HepG2 (cell line): ENCODE results near the gene CD4. TPM values are rescaled to one million over a fixed set of nuclear protein-coding genes. Genes with fewer than 3 reads are reported as not detected.

ENCODE experiments used
- AGO2 ChIP-seq: fragments of 200-400 bp; formaldehyde crosslinking; optimal IDR thresholded peaks from 2 replicates; pipeline ENCODE3; 2017; ENCODE audit warnings: mild to moderate bottlenecking, low read depth, low read length, moderate library complexity
- AHDC1 ChIP-seq: sonication (generic); formaldehyde crosslinking; IDR thresholded peaks from 2 replicates; pipeline ENCODE4 v1.5.1; 2020; ENCODE audit warnings: mild to moderate bottlenecking, missing genetic modification reagents, borderline replicate concordance
- ATF7-NPFF ChIP-seq: sonication (generic); formaldehyde crosslinking; IDR thresholded peaks from 2 replicates; pipeline ENCODE4 v1.8.1; 2023; ENCODE audit warnings: mild to moderate bottlenecking, low read depth, missing genetic modification reagents, moderate library complexity
- CCAR2 ChIP-seq: fragments of 200-400 bp; formaldehyde crosslinking; optimal IDR thresholded peaks from 2 replicates; pipeline ENCODE3; 2018; ENCODE audit warnings: low read depth, mild to moderate bottlenecking, low read length, moderate library complexity
- ISX ChIP-seq: sonication (generic); formaldehyde crosslinking; conservative IDR thresholded peaks from 2 replicates; pipeline ENCODE4 v1.5.0; 2020; ENCODE audit warnings: missing genetic modification reagents
- KLF13 ChIP-seq: sonication (generic); formaldehyde crosslinking; IDR thresholded peaks from 2 replicates; pipeline ENCODE4 v1.4.0; 2020; ENCODE audit warnings: mild to moderate bottlenecking, missing genetic modification reagents
- NFE2L2 ChIP-seq: fragments of 150-350 bp; IDR thresholded peaks from 2 replicates; pipeline ENCODE4 v1.6.1; 2014; ENCODE audit warnings: low read length
- POLR2A ChIP-seq, 2 experiments: IDR thresholded peaks; 2 replicates each; pipeline ENCODE4 v1.6.1; 2011; ENCODE audit warnings: low read depth in 2 of 2, low read length in 2 of 2, mild to moderate bottlenecking in 1 of 2, moderate library complexity in 1 of 2; ENCODE audit not compliant: insufficient read depth in 1 of 2
- RFXAP ChIP-seq: sonication (generic); formaldehyde crosslinking; IDR thresholded peaks from 2 replicates; pipeline ENCODE4 v1.4.0; 2020; ENCODE audit warnings: missing genetic modification reagents, borderline replicate concordance
- SMARCC2 ChIP-seq: fragments of 450-650 bp; IDR thresholded peaks from 2 replicates; pipeline ENCODE4 v1.6.1; 2017; ENCODE audit warnings: antibody characterized with exemption, mild to moderate bottlenecking
- SMC3 ChIP-seq: IDR thresholded peaks from 2 replicates; pipeline ENCODE4 v1.6.1; 2011; ENCODE audit warnings: low read length, improper control_type of control experiment
- TBX3 ChIP-seq: fragments of 450-650 bp; IDR thresholded peaks from 2 replicates; pipeline ENCODE4 v1.6.1; 2017; ENCODE audit warnings: antibody characterized with exemption, mild to moderate bottlenecking, inconsistent platforms, borderline replicate concordance
- ZNF343 ChIP-seq: sonication (generic); formaldehyde crosslinking; IDR thresholded peaks from 2 replicates; pipeline ENCODE4 v1.4.0; 2020; ENCODE audit warnings: mild to moderate bottlenecking, missing genetic modification reagents
- ZNF562 ChIP-seq: sonication (generic); formaldehyde crosslinking; IDR thresholded peaks from 2 replicates; pipeline ENCODE4 v1.8.0; 2022; ENCODE audit warnings: missing genetic modification reagents, borderline replicate concordance
- ZNF678 ChIP-seq: sonication (generic); formaldehyde crosslinking; IDR thresholded peaks from 2 replicates; pipeline ENCODE4 v1.4.0; 2020; ENCODE audit warnings: mild to moderate bottlenecking, missing genetic modification reagents
- ZNF766 ChIP-seq: sonication (generic); formaldehyde crosslinking; IDR thresholded peaks from 2 replicates; pipeline ENCODE4 v1.5.0; 2020; ENCODE audit warnings: missing genetic modification reagents, borderline replicate concordance
- ZSCAN9 ChIP-seq: IDR thresholded peaks from 2 replicates; pipeline ENCODE4 v1.6.1; 2016; ENCODE audit warnings: borderline replicate concordance
- polyA plus RNA-seq, 8 experiments: library from polyadenylated mRNA; depleted of rRNA in 3 of 8; stranded (reverse) in 7 of 8; unstranded in 1 of 8; fragments of >200 nt; fragmentation: Illumina TruSeq in 4 of 8; extraction: Trizol in 4 of 8; gene quantifications; 2 replicates each; pipeline versions ENCODE4 v1.2.1 to v1.2.3, GENCODE V29; 2011 to 2016; ENCODE audit warnings: low read depth in 4 of 8, missing spikeins in 1 of 8, mixed read lengths in 1 of 8; ENCODE audit not compliant: insufficient read depth in 1 of 8
- total RNA-seq, 5 experiments: library from RNA; depleted of rRNA; stranded (reverse); fragments of >200 nt; fragmentation: Illumina TruSeq; extraction: Trizol; gene quantifications; 2 replicates each; pipeline ENCODE4 v1.2.3, GENCODE V29; 2016; ENCODE audit warnings: low read depth in 1 of 5
- TF ChIP-seq, protein P1 (sequence below): sonication (generic); formaldehyde crosslinking; IDR thresholded peaks from 2 replicates; pipeline ENCODE4 v1.4.0; 2020; ENCODE audit warnings: missing genetic modification reagents, borderline replicate concordance
- TF ChIP-seq, protein P2 (sequence below): sonication (generic); formaldehyde crosslinking; IDR thresholded peaks from 2 replicates; pipeline ENCODE4 v1.9.0; 2021; ENCODE audit warnings: missing genetic modification reagents, borderline replicate concordance

Gene CD4
- total and polyA plus RNA-seq, 2 of the 13 experiments (the other 11 are each of a cell fraction or from before 2014, with no cell fraction given): 0.07 to 0.95 TPM

GRCh38 chr12:6851921-6852650 lies 62.8 kb downstream of the CD4 start, which contains the start of gene USP5 (continued):
- no peak for TF ChIP-seq AHDC1 (CRISPR knock-in tag)
- TF ChIP-seq SMARCC2: no peak
- TF ChIP-seq ZNF678 (CRISPR knock-in tag): no peak
- no peak for TF ChIP-seq ZNF343 (CRISPR knock-in tag)
- TF ChIP-seq, protein P1, sequence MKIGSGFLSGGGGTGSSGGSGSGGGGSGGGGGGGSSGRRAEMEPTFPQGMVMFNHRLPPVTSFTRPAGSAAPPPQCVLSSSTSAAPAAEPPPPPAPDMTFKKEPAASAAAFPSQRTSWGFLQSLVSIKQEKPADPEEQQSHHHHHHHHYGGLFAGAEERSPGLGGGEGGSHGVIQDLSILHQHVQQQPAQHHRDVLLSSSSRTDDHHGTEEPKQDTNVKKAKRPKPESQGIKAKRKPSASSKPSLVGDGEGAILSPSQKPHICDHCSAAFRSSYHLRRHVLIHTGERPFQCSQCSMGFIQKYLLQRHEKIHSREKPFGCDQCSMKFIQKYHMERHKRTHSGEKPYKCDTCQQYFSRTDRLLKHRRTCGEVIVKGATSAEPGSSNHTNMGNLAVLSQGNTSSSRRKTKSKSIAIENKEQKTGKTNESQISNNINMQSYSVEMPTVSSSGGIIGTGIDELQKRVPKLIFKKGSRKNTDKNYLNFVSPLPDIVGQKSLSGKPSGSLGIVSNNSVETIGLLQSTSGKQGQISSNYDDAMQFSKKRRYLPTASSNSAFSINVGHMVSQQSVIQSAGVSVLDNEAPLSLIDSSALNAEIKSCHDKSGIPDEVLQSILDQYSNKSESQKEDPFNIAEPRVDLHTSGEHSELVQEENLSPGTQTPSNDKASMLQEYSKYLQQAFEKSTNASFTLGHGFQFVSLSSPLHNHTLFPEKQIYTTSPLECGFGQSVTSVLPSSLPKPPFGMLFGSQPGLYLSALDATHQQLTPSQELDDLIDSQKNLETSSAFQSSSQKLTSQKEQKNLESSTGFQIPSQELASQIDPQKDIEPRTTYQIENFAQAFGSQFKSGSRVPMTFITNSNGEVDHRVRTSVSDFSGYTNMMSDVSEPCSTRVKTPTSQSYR (CRISPR knock-in tag): 0 out of 2 replicates have a peak, but pooled peaks have one; percentile 3
- TF ChIP-seq AGO2: no peak
- TF ChIP-seq ZSCAN9 (CRISPR knock-in tag): no peak
- 0 out of 2 replicates have a peak, but pooled peaks have one; percentile 8 for TF ChIP-seq TBX3
- TF ChIP-seq ZNF766 (CRISPR knock-in tag): 0 out of 2 replicates have a peak, but pooled peaks have one; percentile 22
- TF ChIP-seq, protein P2, sequence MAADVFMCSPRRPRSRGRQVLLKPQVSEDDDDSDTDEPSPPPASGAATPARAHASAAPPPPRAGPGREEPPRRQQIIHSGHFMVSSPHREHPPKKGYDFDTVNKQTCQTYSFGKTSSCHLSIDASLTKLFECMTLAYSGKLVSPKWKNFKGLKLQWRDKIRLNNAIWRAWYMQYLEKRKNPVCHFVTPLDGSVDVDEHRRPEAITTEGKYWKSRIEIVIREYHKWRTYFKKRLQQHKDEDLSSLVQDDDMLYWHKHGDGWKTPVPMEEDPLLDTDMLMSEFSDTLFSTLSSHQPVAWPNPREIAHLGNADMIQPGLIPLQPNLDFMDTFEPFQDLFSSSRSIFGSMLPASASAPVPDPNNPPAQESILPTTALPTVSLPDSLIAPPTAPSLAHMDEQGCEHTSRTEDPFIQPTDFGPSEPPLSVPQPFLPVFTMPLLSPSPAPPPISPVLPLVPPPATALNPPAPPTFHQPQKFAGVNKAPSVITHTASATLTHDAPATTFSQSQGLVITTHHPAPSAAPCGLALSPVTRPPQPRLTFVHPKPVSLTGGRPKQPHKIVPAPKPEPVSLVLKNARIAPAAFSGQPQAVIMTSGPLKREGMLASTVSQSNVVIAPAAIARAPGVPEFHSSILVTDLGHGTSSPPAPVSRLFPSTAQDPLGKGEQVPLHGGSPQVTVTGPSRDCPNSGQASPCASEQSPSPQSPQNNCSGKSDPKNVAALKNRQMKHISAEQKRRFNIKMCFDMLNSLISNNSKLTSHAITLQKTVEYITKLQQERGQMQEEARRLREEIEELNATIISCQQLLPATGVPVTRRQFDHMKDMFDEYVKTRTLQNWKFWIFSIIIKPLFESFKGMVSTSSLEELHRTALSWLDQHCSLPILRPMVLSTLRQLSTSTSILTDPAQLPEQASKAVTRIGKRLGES (CRISPR knock-in tag): no peak
- no peak for TF ChIP-seq ZNF562 (CRISPR knock-in tag)
- peak; percentile 1; the same call in 1 of the 2 replicates for TF ChIP-seq NFE2L2
- peak; percentile 70 to 90 for TF ChIP-seq POLR2A (IDR thresholded peaks at IDR 0.05; ENCODE audit: insufficient read depth in 1 of 2, low read depth in 2 of 2, low read length in 2 of 2)
- TF ChIP-seq ISX (CRISPR knock-in tag): no peak
- no peak for TF ChIP-seq CCAR2
- TF ChIP-seq KLF13: no peak
- peak; percentile 56; the same call in 1 of the 2 replicates for TF ChIP-seq RFXAP
- TF ChIP-seq SMC3: no peak
- no peak for TF ChIP-seq ATF7-NPFF (CRISPR knock-in tag)
